ENCODE measurements around the gene FBN2.

FBN2 gene

GRCh38 chr5:128491291-128491690, 46.8 kb downstream of the FBN2 start:
- TF ChIP-seq ZC3H10 (CRISPR knock-in tag; IDR thresholded peaks at IDR 0.05) (no peak), ESRRG (CRISPR knock-in tag; IDR thresholded peaks at IDR 0.05) (no peak), GLIS3 (CRISPR knock-in tag; IDR thresholded peaks at IDR 0.05) (no peak), ISL1 (CRISPR knock-in tag; IDR thresholded peaks at IDR 0.05) (no peak), ZNF8 (CRISPR knock-in tag; IDR thresholded peaks at IDR 0.05) (no peak), TCF4 (CRISPR knock-in tag; IDR thresholded peaks at IDR 0.05; ENCODE audit: borderline replicate concordance) (no peak), CSRNP3 (CRISPR knock-in tag; IDR thresholded peaks at IDR 0.05) (no peak), TOX (CRISPR knock-in tag; IDR thresholded peaks at IDR 0.05; ENCODE audit: borderline replicate concordance) (no peak), SNAI2 (CRISPR knock-in tag; IDR thresholded peaks at IDR 0.05) (no peak), TSHZ2 (CRISPR knock-in tag; IDR thresholded peaks at IDR 0.05) (no peak), ZFP30 (CRISPR knock-in tag; IDR thresholded peaks at IDR 0.05) (no peak), BACH2 (CRISPR knock-in tag; IDR thresholded peaks at IDR 0.05; ENCODE audit: borderline replicate concordance) (no peak), ZNF70 (CRISPR knock-in tag; IDR thresholded peaks at IDR 0.05) (no peak), CSDC2 (CRISPR knock-in tag; IDR thresholded peaks at IDR 0.05) (no peak)
- no peak for ATAC-seq

- no peak for ATAC-seq
- TF ChIP-seq ISL1 (CRISPR knock-in tag; IDR thresholded peaks at IDR 0.05) (no peak), GLIS3 (CRISPR knock-in tag; IDR thresholded peaks at IDR 0.05) (no peak), ZNF70 (CRISPR knock-in tag; IDR thresholded peaks at IDR 0.05) (no peak), CSDC2 (CRISPR knock-in tag; IDR thresholded peaks at IDR 0.05) (no peak), ESRRG (CRISPR knock-in tag; IDR thresholded peaks at IDR 0.05) (no peak), OSR1 (CRISPR knock-in tag; IDR thresholded peaks at IDR 0.05) (no peak), ZNF8 (CRISPR knock-in tag; IDR thresholded peaks at IDR 0.05) (no peak), ARNTL (CRISPR knock-in tag; IDR thresholded peaks at IDR 0.05; ENCODE audit: borderline replicate concordance, low read depth) (no peak)
Measured at GRCh38 chr5:128490761-128491160, 47.3 kb downstream of the FBN2 start.

- ATAC-seq: no peak
- TF ChIP-seq ZFP3 (CRISPR knock-in tag; IDR thresholded peaks at IDR 0.05) (no peak), OSR1 (CRISPR knock-in tag; IDR thresholded peaks at IDR 0.05) (no peak), ZNF565 (CRISPR knock-in tag; conservative IDR thresholded peaks at IDR 0.05; ENCODE audit: low read depth) (no peak), ESRRG (CRISPR knock-in tag; IDR thresholded peaks at IDR 0.05) (no peak)
Measured at GRCh38 chr5:128487041-128487440, 51.0 kb downstream of the FBN2 start.

GRCh38 chr5:128483738-128484137, 54.3 kb downstream of the FBN2 start:
- TF ChIP-seq PPARA (CRISPR knock-in tag; IDR thresholded peaks at IDR 0.05; ENCODE audit: borderline replicate concordance) (no peak), ARNTL (CRISPR knock-in tag; IDR thresholded peaks at IDR 0.05; ENCODE audit: borderline replicate concordance, low read depth) (no peak), TCF4 (CRISPR knock-in tag; IDR thresholded peaks at IDR 0.05; ENCODE audit: borderline replicate concordance) (no peak), ZNF565 (CRISPR knock-in tag; conservative IDR thresholded peaks at IDR 0.05; ENCODE audit: low read depth) (no peak), ZFP30 (CRISPR knock-in tag; IDR thresholded peaks at IDR 0.05) (no peak), TOX (CRISPR knock-in tag; IDR thresholded peaks at IDR 0.05; ENCODE audit: borderline replicate concordance) (no peak), ZFP3 (CRISPR knock-in tag; IDR thresholded peaks at IDR 0.05) (no peak), CREB5 (CRISPR knock-in tag; IDR thresholded peaks at IDR 0.05; ENCODE audit: low read depth) (no peak), OSR1 (CRISPR knock-in tag; IDR thresholded peaks at IDR 0.05) (no peak), BACH2 (CRISPR knock-in tag; IDR thresholded peaks at IDR 0.05; ENCODE audit: borderline replicate concordance) (no peak), ISL1 (CRISPR knock-in tag; IDR thresholded peaks at IDR 0.05) (no peak), TSHZ2 (CRISPR knock-in tag; IDR thresholded peaks at IDR 0.05) (no peak), POU6F1 (CRISPR knock-in tag; IDR thresholded peaks at IDR 0.05; ENCODE audit: borderline replicate concordance, low read depth) (no peak)
- ATAC-seq: no peak

All from SK-N-SH treated with all-trans-retinoic acid at 6 μM for 48 hours (cell line).